NCI-H1417 treated with DMSO at 0.1 percent for 48 hours (cell line): Measurements from ENCODE around the gene VPS41.

Experiments
- DNase-seq: peaks from one replicate; lab custom pipeline; 2025; lab: John Stamatoyannopoulos, UW

VPS41 gene

GRCh38 chr7:38806912-38807311 is 102.1 kb downstream of the VPS41 start:
- DNase-seq = no peak

GRCh38 chr7:38801786-38802185 is 107.2 kb downstream of the VPS41 start:
- DNase-seq = no peak

- no peak for DNase-seq
These were observed 110.3 kb downstream of the VPS41 start for GRCh38 chr7:38798552-38799267.

- peak; percentile 47 for DNase-seq
These were observed 112.1 kb downstream of the VPS41 start for GRCh38 chr7:38796626-38797501.

GRCh38 chr7:38795593-38795992 is 113.4 kb downstream of the VPS41 start:
- DNase-seq = no peak

GRCh38 chr7:38781991-38782390 is 127.0 kb downstream of the VPS41 start:
- DNase-seq = no peak

GRCh38 chr7:38777609-38778008 is 131.4 kb downstream of the VPS41 start:
- DNase-seq = no peak

GRCh38 chr7:38775506-38776175 is 133.3 kb downstream of the VPS41 start:
- peak; percentile 89 for DNase-seq

GRCh38 chr7:38773430-38773829 is 135.6 kb downstream of the VPS41 start:
- DNase-seq = no peak

GRCh38 chr7:38760226-38760625 is 148.8 kb downstream of the VPS41 start:
- DNase-seq = no peak

GRCh38 chr7:38759028-38759427 is 150.0 kb downstream of the VPS41 start:
- no peak for DNase-seq

- DNase-seq = no peak
These were observed 151.1 kb downstream of the VPS41 start for GRCh38 chr7:38757931-38758330.

GRCh38 chr7:38756521-38756920 is 152.5 kb downstream of the VPS41 start:
- DNase-seq = no peak

- DNase-seq = no peak
These were observed 155.6 kb downstream of the VPS41 start for GRCh38 chr7:38753347-38753746.

- no peak for DNase-seq
These were observed 157.6 kb downstream of the VPS41 start for GRCh38 chr7:38751416-38751815.

GRCh38 chr7:38748056-38748610 is 160.9 kb downstream of the VPS41 start:
- DNase-seq = no peak

GRCh38 chr7:38746438-38746837 is 162.6 kb downstream of the VPS41 start:
- no peak for DNase-seq

GRCh38 chr7:38744746-38745145 is 164.2 kb downstream of the VPS41 start:
- no peak for DNase-seq

- no peak for DNase-seq
These were observed 165.1 kb downstream of the VPS41 start for GRCh38 chr7:38743899-38744298.

GRCh38 chr7:38740041-38740440 is 168.9 kb downstream of the VPS41 start:
- no peak for DNase-seq

- no peak for DNase-seq
These were observed 172.9 kb downstream of the VPS41 start for GRCh38 chr7:38736138-38736537.

- DNase-seq = no peak
These were observed 177.8 kb downstream of the VPS41 start for GRCh38 chr7:38731215-38731614.
